GM12865 (cell line): ENCODE data around the gene DENND2D.

Experiments
- DNase-seq: peaks from one replicate; pipeline ENCODE4 v3.0.0; 2010; ENCODE audit warnings: low read depth
- H3K4me3 ChIP-seq: 2 replicates; pipeline ENCODE4 v1.5.1; 2011; ENCODE audit warnings: mild to moderate bottlenecking, low read depth, low read length, control low read depth
- TF ChIP-seq, protein P1 (sequence below): IDR thresholded peaks from 2 replicates; pipeline ENCODE4 v1.5.1; 2011; ENCODE audit warnings: low read length, control low read depth, low read depth, inconsistent platforms; ENCODE audit not compliant: insufficient read depth; ENCODE audit errors: missing control alignments

The DENND2D gene

DNA sequence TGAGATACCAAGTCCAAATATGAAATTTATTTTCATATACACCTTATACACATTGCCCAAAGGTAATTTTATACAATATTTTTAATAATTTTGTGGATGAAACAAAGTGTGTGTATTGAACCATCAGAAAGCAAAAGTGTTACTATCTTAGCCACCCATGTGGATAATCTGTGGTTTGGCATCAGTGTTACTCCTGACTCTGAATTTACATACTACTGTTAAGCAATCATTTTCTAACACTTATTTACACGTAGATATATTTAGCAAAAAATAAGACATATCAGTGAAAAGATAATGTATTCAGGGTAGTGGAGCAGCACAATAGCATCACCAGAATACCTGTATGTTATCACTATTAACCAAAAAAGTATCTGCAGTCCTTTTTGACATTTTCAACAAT, 23.8 kb downstream of the DENND2D start:
- TF ChIP-seq, protein P1, sequence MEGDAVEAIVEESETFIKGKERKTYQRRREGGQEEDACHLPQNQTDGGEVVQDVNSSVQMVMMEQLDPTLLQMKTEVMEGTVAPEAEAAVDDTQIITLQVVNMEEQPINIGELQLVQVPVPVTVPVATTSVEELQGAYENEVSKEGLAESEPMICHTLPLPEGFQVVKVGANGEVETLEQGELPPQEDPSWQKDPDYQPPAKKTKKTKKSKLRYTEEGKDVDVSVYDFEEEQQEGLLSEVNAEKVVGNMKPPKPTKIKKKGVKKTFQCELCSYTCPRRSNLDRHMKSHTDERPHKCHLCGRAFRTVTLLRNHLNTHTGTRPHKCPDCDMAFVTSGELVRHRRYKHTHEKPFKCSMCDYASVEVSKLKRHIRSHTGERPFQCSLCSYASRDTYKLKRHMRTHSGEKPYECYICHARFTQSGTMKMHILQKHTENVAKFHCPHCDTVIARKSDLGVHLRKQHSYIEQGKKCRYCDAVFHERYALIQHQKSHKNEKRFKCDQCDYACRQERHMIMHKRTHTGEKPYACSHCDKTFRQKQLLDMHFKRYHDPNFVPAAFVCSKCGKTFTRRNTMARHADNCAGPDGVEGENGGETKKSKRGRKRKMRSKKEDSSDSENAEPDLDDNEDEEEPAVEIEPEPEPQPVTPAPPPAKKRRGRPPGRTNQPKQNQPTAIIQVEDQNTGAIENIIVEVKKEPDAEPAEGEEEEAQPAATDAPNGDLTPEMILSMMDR: no peak
- DNase-seq: no peak
- H3K4me3 ChIP-seq: no peak overlapping the region

DNA sequence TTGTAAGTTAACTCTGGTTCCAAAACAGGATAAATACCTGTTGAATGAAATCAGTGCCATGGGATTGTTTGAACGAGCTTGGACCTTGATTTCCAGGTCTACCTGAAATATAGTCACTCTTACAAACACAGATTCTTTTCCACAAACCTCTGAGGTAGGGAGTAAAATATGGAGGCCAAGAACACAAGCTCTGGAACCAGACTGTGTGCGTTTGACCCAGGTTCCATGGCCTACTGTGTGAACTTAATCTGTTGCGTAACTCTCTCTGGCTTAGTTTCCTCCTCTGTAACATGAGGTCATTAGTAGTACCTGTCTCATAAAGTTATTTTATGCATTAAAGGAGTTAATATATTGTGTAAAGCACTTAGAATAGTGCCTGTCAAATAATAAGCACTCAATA, 25.1 kb downstream of the DENND2D start:
- no peak overlapping the region for H3K4me3 ChIP-seq
- TF ChIP-seq, protein P1: no peak
- DNase-seq: no peak

DNA sequence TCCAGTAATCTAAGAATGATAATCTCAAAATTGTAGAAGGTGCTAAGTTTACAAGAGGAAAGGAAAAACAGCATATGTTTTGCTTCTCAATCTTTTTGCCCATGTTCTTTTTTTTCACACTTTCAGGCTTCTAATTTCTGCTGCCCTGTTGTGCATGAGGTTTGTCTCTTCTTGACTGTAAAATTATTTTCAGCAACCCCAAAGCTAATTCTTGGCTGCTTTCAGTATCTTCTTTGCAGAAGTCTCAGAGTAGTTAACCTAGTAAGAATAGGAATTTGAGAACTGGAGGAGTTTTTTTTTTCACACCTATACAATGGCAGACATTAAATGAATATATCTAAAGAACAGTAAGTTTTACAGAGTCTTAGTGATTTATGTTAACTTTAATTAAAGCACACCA, 26.4 kb downstream of the DENND2D start:
- TF ChIP-seq, protein P1: no peak

DNA sequence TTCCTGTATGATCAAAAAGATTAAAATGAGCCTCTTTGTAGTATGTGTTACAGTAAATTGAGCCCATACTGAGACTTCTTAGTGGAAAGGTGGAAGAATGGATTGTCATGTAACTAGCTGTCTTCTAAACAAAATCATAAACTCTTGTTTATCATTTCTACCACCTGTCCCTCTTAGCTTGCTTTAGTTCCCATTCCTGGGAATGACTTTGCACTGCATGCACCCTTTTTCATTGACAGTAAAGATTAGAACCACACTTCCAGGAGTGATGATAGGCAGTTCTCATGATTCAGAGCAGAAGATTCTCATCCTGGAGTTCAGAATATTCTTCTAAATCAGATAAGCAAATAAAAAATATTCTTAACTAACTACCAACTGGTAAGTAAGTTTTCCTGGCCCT, 28.0 kb downstream of the DENND2D start:
- no peak overlapping the region for H3K4me3 ChIP-seq
- TF ChIP-seq, protein P1: no peak
- no peak for DNase-seq

More for the DNA sequence above, 26.4 kb downstream of the DENND2D start:
- H3K4me3 ChIP-seq: no peak overlapping the region
- peak; percentile 22 for DNase-seq

DNA sequence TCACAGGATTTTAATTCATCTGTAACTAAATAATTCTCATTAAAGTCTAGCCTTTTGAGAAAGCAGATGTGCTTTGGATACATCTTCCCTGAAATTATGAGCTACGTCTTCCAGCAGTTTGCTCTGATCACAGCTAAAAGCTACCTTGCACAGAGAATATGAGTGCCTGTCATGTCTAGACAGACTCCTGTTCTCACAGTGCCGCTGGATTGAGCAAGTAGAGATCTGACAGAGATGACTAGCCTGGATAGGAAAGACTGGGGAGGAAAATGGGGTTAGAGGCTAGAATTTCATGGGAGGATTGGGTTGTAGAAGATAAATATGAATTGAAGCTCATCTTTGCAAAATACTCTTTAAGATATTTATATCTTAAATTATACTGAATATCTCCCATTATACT, 36.3 kb downstream of the DENND2D start:
- H3K4me3 ChIP-seq: no peak overlapping the region
- no peak for DNase-seq
- TF ChIP-seq, protein P1: no peak

DNA sequence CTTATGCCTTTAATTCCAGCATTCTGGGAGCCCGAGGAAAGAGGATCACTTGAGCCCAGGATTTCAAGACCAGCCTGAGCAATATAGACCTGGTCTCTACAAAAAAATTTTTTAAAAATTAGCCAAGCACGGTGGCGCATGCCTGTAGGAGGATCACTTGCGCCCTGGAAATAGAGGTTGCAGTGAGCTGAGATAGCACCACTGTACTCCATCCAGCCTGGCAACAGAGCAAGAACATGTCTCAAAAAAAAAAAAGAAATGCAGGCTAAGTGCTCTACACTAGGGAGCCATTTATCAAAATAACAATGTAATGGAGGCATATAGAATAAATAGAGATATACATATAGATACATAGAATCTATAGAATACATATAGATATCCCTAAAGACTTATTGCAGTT, 37.1 kb downstream of the DENND2D start:
- TF ChIP-seq, protein P1: no peak
- DNase-seq: no peak
- H3K4me3 ChIP-seq: no peak overlapping the region

DNA sequence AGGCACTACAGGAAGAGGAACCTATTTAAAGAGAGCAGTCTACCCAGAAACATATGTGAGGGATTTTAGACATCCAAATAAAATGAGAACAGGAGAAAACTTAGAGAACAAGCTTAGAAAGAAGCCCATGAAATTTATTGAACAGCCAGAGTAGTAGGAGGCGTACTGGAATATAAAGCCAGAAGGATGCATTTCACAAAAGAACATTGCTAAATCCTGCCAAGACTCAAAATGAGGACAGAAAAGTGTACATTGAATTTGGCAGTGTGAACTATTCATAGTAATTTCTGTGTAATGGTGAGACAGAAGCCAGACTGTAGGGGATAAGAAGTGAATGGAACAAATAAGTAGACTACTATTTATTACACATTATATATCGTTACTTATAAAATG, 38.0 kb downstream of the DENND2D start:
- TF ChIP-seq, protein P1: no peak
- DNase-seq: no peak
- no peak overlapping the region for H3K4me3 ChIP-seq
